ENCODE measurements around the gene SNX30. TPM values are rescaled to one million over a fixed set of nuclear protein-coding genes. Genes with fewer than 3 reads are reported as not detected.

Gene SNX30
- total RNA-seq, 2 donors from 2014 or later, result 5.0 to 5.7 TPM

DNA sequence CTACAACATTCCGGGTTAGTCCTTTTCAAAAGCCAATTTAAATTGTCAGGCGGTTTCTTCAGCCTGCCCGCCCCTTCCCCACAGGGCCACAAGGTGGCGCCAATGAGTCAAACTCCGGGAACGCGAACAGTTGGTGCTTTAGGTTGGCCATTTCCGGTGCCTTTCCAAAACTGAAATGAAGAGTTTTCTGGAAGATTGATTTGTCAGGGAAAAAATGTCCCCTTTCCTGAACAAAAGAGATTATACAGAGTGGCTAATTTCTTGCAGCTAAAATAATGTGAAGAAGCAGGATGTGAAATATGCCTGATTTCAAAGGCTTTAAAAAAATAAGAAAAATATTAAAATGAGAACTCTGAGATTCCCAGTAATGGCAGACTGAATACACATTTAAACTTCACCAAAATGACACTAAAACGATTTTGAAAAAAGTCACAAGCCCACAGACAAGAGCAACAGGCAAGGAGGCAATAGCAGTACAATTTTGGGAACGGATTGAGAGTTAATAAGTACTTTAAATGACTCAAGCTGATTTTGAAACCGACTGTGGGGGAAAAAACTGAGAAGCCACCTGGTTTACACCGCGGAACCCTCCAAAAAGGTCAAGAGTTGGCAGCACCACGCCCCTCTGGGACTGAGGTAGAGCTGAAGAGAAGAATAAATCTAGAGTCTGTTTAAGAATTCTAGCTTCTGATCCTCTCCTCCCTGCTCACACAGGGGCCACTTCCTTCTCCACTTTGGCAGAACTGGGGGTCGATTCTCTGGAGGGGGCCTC lies 94.4 kb downstream of the SNX30 start:
- Histone ChIP-seq H3K27me3 (no peaks in the 10 kb centered on the region), H3K4me1 (no peaks in the 10 kb centered on the region), H3K27ac (no peak overlapping the region), H3K36me3 (no peaks in the 10 kb centered on the region), H3K9me3 (no peaks in the 10 kb centered on the region), H3K4me3 (no peak overlapping the region)
- peak; percentile 89 for DNase-seq (ENCODE audit: low spot score)
- TF ChIP-seq, protein P1, sequence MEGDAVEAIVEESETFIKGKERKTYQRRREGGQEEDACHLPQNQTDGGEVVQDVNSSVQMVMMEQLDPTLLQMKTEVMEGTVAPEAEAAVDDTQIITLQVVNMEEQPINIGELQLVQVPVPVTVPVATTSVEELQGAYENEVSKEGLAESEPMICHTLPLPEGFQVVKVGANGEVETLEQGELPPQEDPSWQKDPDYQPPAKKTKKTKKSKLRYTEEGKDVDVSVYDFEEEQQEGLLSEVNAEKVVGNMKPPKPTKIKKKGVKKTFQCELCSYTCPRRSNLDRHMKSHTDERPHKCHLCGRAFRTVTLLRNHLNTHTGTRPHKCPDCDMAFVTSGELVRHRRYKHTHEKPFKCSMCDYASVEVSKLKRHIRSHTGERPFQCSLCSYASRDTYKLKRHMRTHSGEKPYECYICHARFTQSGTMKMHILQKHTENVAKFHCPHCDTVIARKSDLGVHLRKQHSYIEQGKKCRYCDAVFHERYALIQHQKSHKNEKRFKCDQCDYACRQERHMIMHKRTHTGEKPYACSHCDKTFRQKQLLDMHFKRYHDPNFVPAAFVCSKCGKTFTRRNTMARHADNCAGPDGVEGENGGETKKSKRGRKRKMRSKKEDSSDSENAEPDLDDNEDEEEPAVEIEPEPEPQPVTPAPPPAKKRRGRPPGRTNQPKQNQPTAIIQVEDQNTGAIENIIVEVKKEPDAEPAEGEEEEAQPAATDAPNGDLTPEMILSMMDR (IDR thresholded peaks at IDR 0.05), result peak; percentile 96 to 99

DNA sequence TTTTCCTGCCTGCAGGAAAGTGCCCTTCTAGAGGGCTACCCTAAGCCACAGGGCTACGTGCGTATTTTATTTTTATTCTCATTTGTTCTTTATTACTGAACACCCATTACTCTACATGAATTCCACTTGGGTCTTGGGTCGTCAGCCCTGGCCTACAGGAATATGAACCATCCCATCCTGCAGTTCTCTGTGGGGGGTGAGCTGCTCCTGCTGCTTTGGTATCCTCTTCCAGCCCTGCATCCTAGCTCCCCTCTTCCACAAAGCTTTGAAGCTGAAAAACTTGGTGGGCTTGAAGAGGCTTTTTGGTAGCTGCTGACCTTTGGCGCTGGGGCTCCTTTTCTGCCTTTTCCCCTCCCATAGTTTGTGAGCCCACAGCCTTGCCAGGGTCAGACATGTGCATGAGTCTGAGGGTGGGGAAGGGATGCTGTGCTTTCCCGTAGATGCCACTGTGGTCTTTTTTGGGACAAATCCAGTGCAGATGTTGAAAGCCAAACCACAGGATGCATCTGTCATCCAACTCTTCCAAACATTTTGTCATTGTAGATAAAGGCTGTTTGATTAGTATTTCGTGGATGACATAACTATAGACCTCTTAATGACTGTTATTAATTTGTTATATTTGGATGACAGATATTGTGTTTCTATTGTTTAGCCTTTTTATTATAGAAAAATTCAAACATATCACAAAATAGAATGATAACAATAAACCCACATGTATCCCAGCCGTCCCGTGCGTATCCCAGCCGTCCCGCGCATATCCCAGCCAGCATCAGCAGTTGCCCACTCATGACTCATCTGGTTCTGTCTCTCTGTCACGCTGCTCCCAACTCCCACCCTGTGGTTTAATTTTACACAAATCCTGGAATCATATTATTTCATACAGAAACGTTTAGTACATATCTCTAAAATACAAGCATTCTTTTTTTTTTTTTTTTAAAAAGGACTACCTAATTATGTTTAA lies 96.2 kb downstream of the SNX30 start:
- Histone ChIP-seq H3K27ac (no peak overlapping the region), H3K27me3 (no peaks in the 10 kb centered on the region), H3K4me3 (no peak overlapping the region), H3K4me1 (no peaks in the 10 kb centered on the region), H3K9me3 (no peaks in the 10 kb centered on the region), H3K36me3 (peaks cover 12% of the 10 kb centered on the region)
- no peak for DNase-seq (ENCODE audit: low spot score)
- TF ChIP-seq, protein P1 (IDR thresholded peaks at IDR 0.05), result no peak

DNA sequence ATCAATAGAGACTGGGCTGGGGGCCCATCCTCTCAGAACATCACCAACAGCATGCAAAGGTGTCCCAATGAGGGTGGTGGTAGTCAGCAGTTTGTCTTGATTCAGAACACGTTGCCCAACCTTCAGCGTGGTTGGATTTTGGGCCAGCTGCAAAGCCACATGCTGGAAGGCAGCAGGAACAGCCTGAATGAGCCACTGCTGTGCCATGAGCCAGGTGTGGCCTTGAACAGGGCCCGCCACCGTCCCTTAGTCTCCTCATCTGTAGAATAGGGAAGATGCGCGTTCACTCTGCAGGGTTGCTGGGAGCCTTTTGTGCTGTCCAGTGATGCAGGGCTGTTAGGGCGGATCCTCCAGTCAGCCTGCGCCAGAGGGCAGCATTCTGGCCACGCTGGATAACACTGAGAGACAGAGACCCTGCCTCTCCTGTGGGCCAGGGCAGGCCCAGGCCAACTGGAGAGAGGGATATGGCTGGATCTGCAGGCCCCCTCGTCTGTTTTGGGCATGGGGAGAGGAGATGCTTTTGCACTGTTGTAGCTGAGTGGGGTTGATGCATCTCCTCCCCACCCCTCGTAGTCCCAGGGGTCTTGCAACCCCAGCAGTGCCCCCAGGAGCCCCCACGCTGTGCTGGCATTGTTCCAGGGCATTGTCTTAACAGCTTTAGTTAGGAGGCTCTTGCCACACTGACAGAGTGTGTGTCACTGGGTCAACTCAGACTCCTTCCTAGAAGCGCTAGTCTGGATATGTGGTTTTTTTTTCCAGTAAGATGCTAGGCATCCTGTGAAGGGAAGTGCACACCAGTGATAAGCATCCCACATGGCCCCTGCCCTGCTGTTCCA lies 98.0 kb downstream of the SNX30 start:
- no peak for DNase-seq (ENCODE audit: low spot score)
- no peaks in the 10 kb centered on the region for H3K9me3 ChIP-seq
- H3K36me3 ChIP-seq, result peaks cover 12% of the 10 kb centered on the region
- TF ChIP-seq, protein P1 (IDR thresholded peaks at IDR 0.05), result no peak
- no peak overlapping the region for H3K27ac ChIP-seq
- H3K4me3 ChIP-seq, result no peak overlapping the region
- no peaks in the 10 kb centered on the region for H3K27me3 ChIP-seq
- no peaks in the 10 kb centered on the region for H3K4me1 ChIP-seq

DNA sequence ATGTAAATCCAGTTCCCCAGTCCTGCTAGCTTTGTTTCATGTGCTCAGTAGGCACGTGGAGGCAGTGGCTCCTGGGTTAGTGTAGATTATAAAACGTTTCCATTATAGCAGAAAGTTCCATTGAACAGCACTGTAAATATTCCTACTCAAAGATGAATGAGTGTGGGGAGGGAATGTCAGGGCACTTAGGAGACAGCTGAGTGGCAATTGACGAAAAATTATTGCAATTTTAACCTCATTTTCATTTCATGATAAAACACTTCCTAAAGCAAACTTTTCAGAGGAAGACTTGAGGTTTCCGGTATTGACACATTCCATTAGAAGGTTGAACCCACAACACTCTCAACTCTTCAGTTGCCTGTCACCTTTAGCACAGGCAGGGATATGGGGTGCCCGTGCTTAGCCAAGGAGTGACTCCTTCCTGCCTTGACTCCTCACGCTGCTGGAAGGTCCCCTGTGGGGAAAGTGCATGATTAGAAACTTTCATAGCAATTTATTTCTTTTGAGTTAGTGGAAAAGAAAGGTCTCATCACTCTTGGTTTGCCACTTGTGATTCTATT lies 98.9 kb downstream of the SNX30 start:
- no peak for DNase-seq (ENCODE audit: low spot score)
- no peak overlapping the region for H3K4me3 ChIP-seq

More for the DNA sequence above, 98.9 kb downstream of the SNX30 start:
- TF ChIP-seq, protein P1 (IDR thresholded peaks at IDR 0.05), result no peak
- H3K27ac ChIP-seq, result no peak overlapping the region
- H3K4me1 ChIP-seq, result no peaks in the 10 kb centered on the region
- H3K9me3 ChIP-seq, result no peaks in the 10 kb centered on the region
- peaks cover 12% of the 10 kb centered on the region for H3K36me3 ChIP-seq
- no peaks in the 10 kb centered on the region for H3K27me3 ChIP-seq

All from right atrium auricular region (tissue), 2 donors.